OCI-LY7 (cell line): ENCODE measurements around the gene SLCO4A1.

ENCODE experiments used
- CTCF ChIP-seq: fragments of 200-600 bp; sonication (generic); conservative IDR thresholded peaks from 2 replicates; pipeline ENCODE4 v1.5.1; 2014; ENCODE audit warnings: mild to moderate bottlenecking, antibody characterized with exemption, low read length, moderate library complexity, mixed read lengths
- EZH2phosphoT487 ChIP-seq: fragments of 200-600 bp; sonication (generic); IDR thresholded peaks from 2 replicates; pipeline ENCODE4 v1.6.1; 2018; ENCODE audit warnings: low read depth, borderline replicate concordance, mild to moderate bottlenecking, mixed run types, antibody characterized with exemption, low read length, moderate library complexity, mixed read lengths

DNA sequence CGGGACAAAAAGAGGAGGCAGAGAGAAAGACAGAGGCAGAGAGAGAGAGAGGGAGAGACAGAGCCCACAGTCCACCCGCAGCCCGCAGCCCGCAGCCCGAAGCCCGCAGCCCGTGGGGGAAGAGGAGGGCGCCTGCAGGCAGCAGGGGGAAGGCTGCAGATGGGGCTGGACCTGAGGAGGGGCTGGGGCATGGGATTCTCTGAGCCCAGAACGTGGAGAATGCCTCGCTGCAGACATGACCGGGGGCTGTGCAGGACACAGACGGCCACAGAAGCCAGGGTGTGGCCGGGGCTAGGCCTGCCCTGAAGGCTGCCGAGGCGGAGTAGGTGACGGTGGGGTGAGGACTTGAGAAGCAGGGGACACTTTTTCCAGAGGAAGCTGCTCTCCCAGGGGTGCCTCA, 6.5 kb upstream of the SLCO4A1 start:
- TF ChIP-seq CTCF (no peak), EZH2phosphoT487 (no peak)
